Measurements from ENCODE around the gene PCNX3. TPM values are rescaled to one million over a fixed set of nuclear protein-coding genes. Genes with fewer than 3 reads are reported as not detected.

PCNX3 gene
- polyA plus RNA-seq, 1 donor from 2014 or later: 7.8 TPM

DNA sequence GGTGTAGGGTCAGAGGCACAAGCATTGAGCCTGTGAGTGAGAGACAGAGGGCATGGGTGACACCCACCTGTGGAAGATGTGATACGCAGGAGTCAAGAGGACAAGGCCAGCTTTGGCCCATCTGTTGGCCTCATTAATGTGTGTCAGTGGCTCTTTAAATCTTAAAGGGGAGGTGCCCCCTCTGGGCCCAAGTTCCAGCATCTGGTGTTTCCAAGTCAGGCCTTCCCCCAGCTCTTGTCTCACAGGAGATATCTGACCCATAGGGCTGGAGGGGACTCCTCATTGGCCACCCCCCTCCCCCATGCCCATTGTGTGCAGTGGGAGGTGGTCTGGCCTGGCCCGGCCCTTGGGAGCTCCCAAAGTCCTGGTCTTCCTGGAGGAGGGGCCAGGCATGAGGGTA lies 28.9 kb upstream of the PCNX3 start:
- no peak overlapping the region for H3K4me2 ChIP-seq (ENCODE audit: low read length)
- no peaks in the 10 kb centered on the region for H3K36me3 ChIP-seq (ENCODE audit: insufficient read depth, low read length)
- peaks cover 26% of the 10 kb centered on the region for H3K27me3 ChIP-seq (ENCODE audit: insufficient read depth, low read depth, low read length)
- no peaks in the 10 kb centered on the region for H3K79me2 ChIP-seq (replicated peaks; ENCODE audit: insufficient read depth, low read length)
- TF ChIP-seq SMC3 (conservative IDR thresholded peaks at IDR 0.05; ENCODE audit: poor library complexity) (no peak), POLR2AphosphoS5 (IDR thresholded peaks at IDR 0.05) (no peak)
- H3K9me2 ChIP-seq (ENCODE audit: insufficient read depth, low read length): no peaks in the 10 kb centered on the region
- no peaks in the 10 kb centered on the region for H3F3A ChIP-seq (ENCODE audit: insufficient read depth, low read length, poor library complexity, severe bottlenecking)
- H4K20me1 ChIP-seq (ENCODE audit: insufficient read depth): no peaks in the 10 kb centered on the region
- H3K27ac ChIP-seq (ENCODE audit: low read length): no peak overlapping the region
- H3K9me3 ChIP-seq (ENCODE audit: low read length): no peaks in the 10 kb centered on the region
- no peak overlapping the region for H3K9ac ChIP-seq (ENCODE audit: low read length)
- H3K4me3 ChIP-seq (ENCODE audit: low read length): no peak overlapping the region
- no peak overlapping the region for H2AFZ ChIP-seq (ENCODE audit: low read depth, low read length)

- Histone ChIP-seq H3K4me2 (ENCODE audit: low read length) (no peak overlapping the region), H3K27me3 (ENCODE audit: insufficient read depth, low read depth, low read length) (peaks cover 43% of the 10 kb centered on the region)
These were observed 27.1 kb upstream of the PCNX3 start for GRCh38 chr11:65588199-65589054.

GRCh38 chr11:65589444-65590239 lies 25.9 kb upstream of the PCNX3 start:
- Histone ChIP-seq H4K20me1 (ENCODE audit: insufficient read depth) (no peaks in the 10 kb centered on the region), H3F3A (ENCODE audit: insufficient read depth, low read length, poor library complexity, severe bottlenecking) (no peaks in the 10 kb centered on the region), H3K27ac (ENCODE audit: low read length) (no peak overlapping the region), H2AFZ (ENCODE audit: low read depth, low read length) (no peak overlapping the region), H3K9me2 (ENCODE audit: insufficient read depth, low read length) (no peaks in the 10 kb centered on the region), H3K9me3 (ENCODE audit: low read length) (no peaks in the 10 kb centered on the region), H3K36me3 (ENCODE audit: insufficient read depth, low read length) (no peaks in the 10 kb centered on the region), H3K27me3 (ENCODE audit: insufficient read depth, low read depth, low read length) (peaks cover 37% of the 10 kb centered on the region), H3K79me2 (replicated peaks; ENCODE audit: insufficient read depth, low read length) (no peaks in the 10 kb centered on the region), H3K9ac (ENCODE audit: low read length) (no peak overlapping the region), H3K4me3 (ENCODE audit: low read length) (no peak overlapping the region), H3K4me2 (ENCODE audit: low read length) (no peak overlapping the region)
- TF ChIP-seq EZH2 (IDR thresholded peaks at IDR 0.05; ENCODE audit: borderline replicate concordance, insufficient read depth, low read length, poor library complexity, severe bottlenecking): no peak
- no peak for TF ChIP-seq SMC3 (conservative IDR thresholded peaks at IDR 0.05; ENCODE audit: poor library complexity)
- no peak for TF ChIP-seq EP300 (conservative IDR thresholded peaks at IDR 0.05; ENCODE audit: poor library complexity, severe bottlenecking)
- no peak for TF ChIP-seq RAD21 (conservative IDR thresholded peaks at IDR 0.05)
- no peak for TF ChIP-seq REST (IDR thresholded peaks at IDR 0.05; ENCODE audit: borderline replicate concordance)
- no peak for TF ChIP-seq MXI1 (conservative IDR thresholded peaks at IDR 0.05; ENCODE audit: poor library complexity, severe bottlenecking)
- TF ChIP-seq, protein P1, sequence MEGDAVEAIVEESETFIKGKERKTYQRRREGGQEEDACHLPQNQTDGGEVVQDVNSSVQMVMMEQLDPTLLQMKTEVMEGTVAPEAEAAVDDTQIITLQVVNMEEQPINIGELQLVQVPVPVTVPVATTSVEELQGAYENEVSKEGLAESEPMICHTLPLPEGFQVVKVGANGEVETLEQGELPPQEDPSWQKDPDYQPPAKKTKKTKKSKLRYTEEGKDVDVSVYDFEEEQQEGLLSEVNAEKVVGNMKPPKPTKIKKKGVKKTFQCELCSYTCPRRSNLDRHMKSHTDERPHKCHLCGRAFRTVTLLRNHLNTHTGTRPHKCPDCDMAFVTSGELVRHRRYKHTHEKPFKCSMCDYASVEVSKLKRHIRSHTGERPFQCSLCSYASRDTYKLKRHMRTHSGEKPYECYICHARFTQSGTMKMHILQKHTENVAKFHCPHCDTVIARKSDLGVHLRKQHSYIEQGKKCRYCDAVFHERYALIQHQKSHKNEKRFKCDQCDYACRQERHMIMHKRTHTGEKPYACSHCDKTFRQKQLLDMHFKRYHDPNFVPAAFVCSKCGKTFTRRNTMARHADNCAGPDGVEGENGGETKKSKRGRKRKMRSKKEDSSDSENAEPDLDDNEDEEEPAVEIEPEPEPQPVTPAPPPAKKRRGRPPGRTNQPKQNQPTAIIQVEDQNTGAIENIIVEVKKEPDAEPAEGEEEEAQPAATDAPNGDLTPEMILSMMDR (IDR thresholded peaks at IDR 0.05; ENCODE audit: poor library complexity, severe bottlenecking): no peak
- TF ChIP-seq TAF1 (IDR thresholded peaks at IDR 0.05; ENCODE audit: low read depth): no peak
- TF ChIP-seq POLR2AphosphoS5 (IDR thresholded peaks at IDR 0.05): no peak

More at GRCh38 chr11:65588199-65589054, 27.1 kb upstream of the PCNX3 start:
- Histone ChIP-seq H2AFZ (ENCODE audit: low read depth, low read length) (no peak overlapping the region), H3K4me3 (ENCODE audit: low read length) (no peak overlapping the region), H3K9ac (ENCODE audit: low read length) (no peak overlapping the region), H3K27ac (ENCODE audit: low read length) (no peak overlapping the region), H3K79me2 (replicated peaks; ENCODE audit: insufficient read depth, low read length) (no peaks in the 10 kb centered on the region), H3K9me3 (ENCODE audit: low read length) (no peaks in the 10 kb centered on the region), H3K9me2 (ENCODE audit: insufficient read depth, low read length) (no peaks in the 10 kb centered on the region), H3K36me3 (ENCODE audit: insufficient read depth, low read length) (no peaks in the 10 kb centered on the region), H3F3A (ENCODE audit: insufficient read depth, low read length, poor library complexity, severe bottlenecking) (no peaks in the 10 kb centered on the region), H4K20me1 (ENCODE audit: insufficient read depth) (no peaks in the 10 kb centered on the region)
- TF ChIP-seq EP300 (conservative IDR thresholded peaks at IDR 0.05; ENCODE audit: poor library complexity, severe bottlenecking): no peak
- TF ChIP-seq RAD21 (conservative IDR thresholded peaks at IDR 0.05): no peak
- no peak for TF ChIP-seq POLR2AphosphoS5 (IDR thresholded peaks at IDR 0.05)
- TF ChIP-seq EZH2 (IDR thresholded peaks at IDR 0.05; ENCODE audit: borderline replicate concordance, insufficient read depth, low read length, poor library complexity, severe bottlenecking): no peak
- no peak for TF ChIP-seq TAF1 (IDR thresholded peaks at IDR 0.05; ENCODE audit: low read depth)
- TF ChIP-seq MXI1 (conservative IDR thresholded peaks at IDR 0.05; ENCODE audit: poor library complexity, severe bottlenecking): no peak
- peak; percentile 23 for TF ChIP-seq SMC3 (conservative IDR thresholded peaks at IDR 0.05; ENCODE audit: poor library complexity)
- TF ChIP-seq, protein P1 (IDR thresholded peaks at IDR 0.05; ENCODE audit: poor library complexity, severe bottlenecking): peak; percentile 44
